Astrocyte of the hippocampus (primary cell): ENCODE measurements around the gene LDB2.
"Not testable (repeated sequence)": the region's sequence is repeated elsewhere in the genome, so short reads cannot be mapped to it uniquely, and the experiment has no call there.

ENCODE experiments used
- DNase-seq: peaks from one replicate; pipeline ENCODE4 v3.0.0; 2011; ENCODE audit warnings: low read depth, low spot score

LDB2 gene

DNA sequence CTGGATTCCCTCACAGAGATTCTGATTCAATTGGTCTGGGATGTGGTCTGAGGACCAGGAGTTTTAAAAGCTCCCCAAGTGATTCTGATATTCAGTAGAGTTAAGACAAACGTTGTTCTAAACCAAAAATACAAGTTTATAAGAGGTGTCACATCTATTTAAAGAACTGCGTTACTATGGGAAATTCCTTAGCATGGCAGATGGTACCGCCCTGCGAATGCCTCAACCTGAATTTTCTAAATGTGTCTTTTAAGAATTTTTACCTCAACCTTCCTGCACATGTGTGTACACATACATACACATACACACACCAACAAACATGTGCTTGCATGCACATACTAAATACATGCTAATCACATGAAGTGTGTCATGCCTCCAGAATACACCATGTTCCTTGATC, 343.3 kb downstream of the LDB2 start:
- DNase-seq: no peak

- DNase-seq: no peak
Observed at GRCh38 chr4:16550531-16550930, 347.9 kb downstream of the LDB2 start.

DNA sequence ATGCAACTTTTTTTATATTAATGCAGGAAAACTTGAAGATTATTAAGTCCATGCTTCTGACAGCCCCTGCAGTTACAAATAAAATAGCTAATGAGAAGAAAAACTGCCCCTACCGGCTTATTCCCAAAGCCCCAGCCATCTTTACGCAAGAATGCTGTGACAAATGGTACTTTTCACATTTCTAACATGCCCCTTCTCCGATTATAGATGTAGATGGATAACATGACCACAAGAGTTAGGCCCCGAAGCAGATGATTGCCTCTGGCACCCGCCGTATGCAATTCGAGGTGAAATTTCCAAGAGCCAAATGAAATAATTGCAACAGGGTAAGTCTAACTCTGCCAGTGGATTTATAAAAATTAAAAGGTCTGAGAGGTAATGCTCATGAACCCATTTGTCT, 352.8 kb downstream of the LDB2 start:
- DNase-seq: no peak

DNA sequence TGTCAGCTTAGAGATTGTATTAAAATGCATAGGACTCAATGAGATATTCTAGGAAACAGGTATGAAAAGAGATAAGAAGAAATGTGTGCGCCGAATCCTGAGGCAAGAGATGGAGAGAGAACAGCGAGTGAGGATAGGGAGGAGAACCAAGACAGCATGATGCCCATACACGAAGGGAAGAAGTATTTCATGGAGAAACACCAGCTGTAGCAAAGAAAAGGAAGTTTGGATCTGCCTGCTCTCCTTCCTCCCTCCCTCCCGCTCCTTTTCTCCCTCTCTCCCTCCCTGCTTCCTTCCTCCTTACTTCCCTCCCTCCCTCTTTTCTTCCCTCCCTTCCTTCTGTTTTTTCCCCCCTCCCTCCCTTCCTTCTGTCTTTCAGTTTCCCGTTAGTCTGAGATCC, 353.6 kb downstream of the LDB2 start:
- DNase-seq: no peak

- no peak for DNase-seq
Observed at GRCh38 chr4:16544251-16544721, 354.2 kb downstream of the LDB2 start.

DNA sequence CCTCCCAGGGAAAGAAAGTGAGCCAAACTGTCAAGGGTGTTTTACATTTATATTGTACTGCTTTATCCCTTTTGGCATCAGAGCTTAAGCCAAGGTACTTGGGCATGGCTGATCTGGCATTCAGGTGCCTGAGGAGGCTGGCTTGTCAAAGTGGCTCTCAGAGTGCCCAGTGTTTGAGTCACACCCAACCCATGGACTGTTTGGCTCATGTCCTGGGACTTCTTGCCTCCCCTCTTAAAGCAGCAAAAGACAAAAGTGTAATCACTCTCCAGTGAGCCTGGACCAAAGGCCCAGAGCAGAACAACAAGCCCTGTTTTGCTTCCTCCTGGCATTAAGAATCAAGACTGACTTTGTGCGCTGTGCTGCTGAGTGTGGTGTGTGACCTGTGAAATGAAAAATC, 360.5 kb downstream of the LDB2 start:
- DNase-seq: peak; percentile 51

DNA sequence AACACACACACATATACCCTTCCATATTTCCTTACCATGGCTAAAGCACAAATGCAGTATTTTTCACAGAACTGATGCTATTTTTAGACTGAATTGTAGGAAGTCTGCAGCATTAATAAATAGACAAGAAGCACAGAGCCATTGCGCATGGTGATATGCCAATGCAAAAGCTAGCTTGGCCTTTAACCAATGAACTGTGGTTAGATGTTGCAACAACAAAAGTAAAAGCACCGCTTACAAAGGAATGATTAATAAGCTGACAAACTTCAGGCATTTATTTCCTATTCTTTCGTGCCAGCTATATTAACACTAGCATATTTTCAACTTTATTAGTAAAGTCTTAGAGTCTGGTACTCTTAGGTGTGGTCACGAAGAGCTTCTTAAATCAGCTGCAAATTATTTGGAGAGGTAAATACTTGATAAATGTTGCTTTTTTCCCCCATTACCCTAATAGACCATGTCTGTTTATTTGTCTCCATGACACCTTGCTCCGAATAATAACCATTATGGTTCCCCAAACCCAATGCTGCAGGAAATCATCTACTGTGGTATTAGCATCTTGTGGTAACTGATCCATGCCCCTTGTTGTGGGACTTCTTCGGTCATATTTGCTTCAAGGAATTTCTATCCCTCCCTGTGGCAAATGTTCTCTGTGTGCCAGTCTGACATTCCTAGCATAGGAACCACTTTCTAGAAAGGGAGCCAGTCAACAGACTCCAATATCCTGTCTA, 366.0 kb downstream of the LDB2 start:
- peak; percentile 90 for DNase-seq

- DNase-seq: no peak
Observed at GRCh38 chr4:16530688-16531635, 367.5 kb downstream of the LDB2 start.

DNA sequence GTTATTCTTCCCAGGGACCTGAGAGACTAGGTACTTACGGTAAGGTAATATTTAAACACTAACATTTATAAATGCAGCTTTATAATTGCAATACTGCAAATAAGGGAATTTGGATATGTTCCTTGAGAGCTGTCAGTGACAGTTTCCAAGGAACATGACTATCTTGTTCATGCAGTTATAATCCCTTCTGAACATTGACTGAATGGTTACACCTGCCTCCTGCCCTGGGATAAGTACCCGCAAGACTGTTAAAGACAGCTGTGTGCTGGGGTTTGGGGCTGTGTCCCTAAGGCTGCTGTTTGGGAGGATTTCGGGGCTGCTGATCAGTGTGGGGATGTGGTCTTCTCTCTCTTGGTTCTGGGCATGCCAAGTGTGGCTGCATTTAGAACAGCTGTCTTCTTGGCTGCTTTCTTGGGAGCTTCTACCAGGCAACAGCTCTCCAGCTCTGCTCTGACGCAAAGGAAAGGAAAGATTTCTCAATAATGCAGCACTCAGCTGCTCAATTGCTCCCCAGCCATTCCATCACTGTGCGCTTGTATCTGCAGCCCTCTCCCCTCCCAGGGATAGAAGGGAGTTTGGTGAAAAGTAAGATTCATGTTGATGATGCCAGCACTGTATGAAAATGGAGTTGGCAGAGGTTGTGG, 373.4 kb downstream of the LDB2 start:
- DNase-seq: no peak

- DNase-seq: no peak
Observed at GRCh38 chr4:16524406-16524805, 374.0 kb downstream of the LDB2 start.

GRCh38 chr4:16523526-16523925, 374.9 kb downstream of the LDB2 start:
- not testable (repeated sequence) for DNase-seq

GRCh38 chr4:16521156-16521915, 377.1 kb downstream of the LDB2 start:
- DNase-seq: no peak

GRCh38 chr4:16516796-16517439, 381.5 kb downstream of the LDB2 start:
- DNase-seq: peak; percentile 84

DNA sequence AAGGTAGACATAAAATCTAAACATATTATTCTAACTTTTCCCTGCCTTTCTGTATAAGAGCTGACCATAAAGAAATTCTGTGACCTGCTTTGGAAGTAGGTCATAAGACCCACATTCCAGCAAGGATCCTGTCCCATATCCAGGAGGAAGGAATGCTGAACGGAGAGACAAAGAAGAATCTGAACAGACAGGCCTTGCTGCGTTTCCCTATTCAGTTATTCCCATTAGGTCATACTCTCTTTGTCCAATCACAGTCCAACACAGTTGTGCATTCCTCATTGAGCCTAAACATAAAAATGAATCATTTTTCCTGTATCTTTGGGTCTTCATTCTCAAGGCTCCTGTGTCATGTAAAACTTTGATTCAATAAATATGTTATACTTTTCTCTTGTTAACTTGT, 384.6 kb downstream of the LDB2 start:
- DNase-seq: no peak

GRCh38 chr4:16508968-16509367, 389.5 kb downstream of the LDB2 start:
- no peak for DNase-seq

- peak; percentile 20 for DNase-seq
Observed at GRCh38 chr4:16505726-16506125, 392.7 kb downstream of the LDB2 start.

- no peak for DNase-seq
Observed at GRCh38 chr4:16505267-16505666, 393.2 kb downstream of the LDB2 start.

- DNase-seq: no peak
Observed at GRCh38 chr4:16503421-16504100, 394.9 kb downstream of the LDB2 start.

GRCh38 chr4:16498978-16499377, 399.5 kb downstream of the LDB2 start:
- DNase-seq: no peak

DNA sequence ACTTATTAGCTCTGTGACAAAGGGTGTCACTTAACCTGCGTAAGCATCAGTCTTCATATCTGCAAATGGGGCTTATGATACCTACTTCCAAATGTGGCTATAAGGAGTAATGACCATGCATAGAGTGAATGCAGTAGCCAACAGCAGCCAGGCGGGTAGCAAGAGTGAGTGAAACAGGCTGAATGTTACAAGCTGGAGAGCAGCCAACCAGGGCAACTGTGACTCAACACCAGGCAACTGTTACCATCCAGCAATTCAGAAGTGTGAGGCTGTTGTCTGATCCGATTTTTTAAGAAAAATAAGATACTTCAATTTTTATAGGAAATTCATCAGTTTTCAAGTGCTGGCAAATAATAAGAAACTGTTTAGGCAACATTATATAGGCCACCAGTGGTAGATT, 401.9 kb downstream of the LDB2 start:
- peak; percentile 85 for DNase-seq
